ENCODE results near the gene FUT7. TPM values are rescaled to one million over a fixed set of nuclear protein-coding genes. Genes with fewer than 3 reads are reported as not detected.
"Not testable (repeated sequence)": the region's sequence is repeated elsewhere in the genome, so short reads cannot be mapped to it uniquely, and the experiment has no call there.

Gene FUT7
- total and polyA plus RNA-seq, 2 donors, result 0.18 TPM; not detected in 1

GRCh38 chr9:137037035-137037434 lies 5.1 kb upstream of the FUT7 start:
- Histone ChIP-seq H3K4me1 (ENCODE audit: insufficient read depth) (no peaks in the 10 kb centered on the region), H3K4me3 (ENCODE audit: low read depth, low read length) (no peak overlapping the region), H3K27ac (ENCODE audit: low read depth) (no peak overlapping the region), H3K36me3 (ENCODE audit: insufficient read depth) (no peaks in the 10 kb centered on the region)
- WGBS, result 77% methylated on average over 13 of the region's 13 CpGs
- DNase-seq (ENCODE audit: extremely low spot score), result no peak

DNA sequence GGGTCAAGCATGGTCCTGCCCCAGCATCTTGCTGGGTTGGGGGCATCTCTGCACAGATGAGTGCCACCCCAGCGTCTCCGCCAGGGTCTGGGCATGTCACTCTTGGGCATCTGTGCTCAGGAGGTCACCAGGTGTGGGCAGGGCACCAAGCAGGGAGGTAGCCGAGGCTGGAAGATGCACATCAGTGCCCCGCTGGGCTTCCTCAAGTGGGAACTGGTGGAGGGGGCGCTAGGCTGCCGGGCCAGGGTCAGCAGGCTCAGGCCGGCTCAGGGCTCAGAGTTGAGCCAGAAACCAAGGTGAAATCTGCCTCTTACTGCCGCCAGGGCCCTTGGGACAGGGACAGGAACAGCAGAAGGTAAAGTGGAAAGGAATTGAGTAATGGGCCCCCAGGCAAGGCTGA lies 4.0 kb upstream of the FUT7 start:
- Histone ChIP-seq H3K4me3 (ENCODE audit: low read depth, low read length) (no peak overlapping the region), H3K27ac (ENCODE audit: low read depth) (no peak overlapping the region), H3K4me1 (ENCODE audit: insufficient read depth) (no peaks in the 10 kb centered on the region), H3K36me3 (ENCODE audit: insufficient read depth) (no peaks in the 10 kb centered on the region)
- 75% methylated on average over 8 of the region's 8 CpGs for WGBS
- DNase-seq (ENCODE audit: extremely low spot score), result no peak

DNA sequence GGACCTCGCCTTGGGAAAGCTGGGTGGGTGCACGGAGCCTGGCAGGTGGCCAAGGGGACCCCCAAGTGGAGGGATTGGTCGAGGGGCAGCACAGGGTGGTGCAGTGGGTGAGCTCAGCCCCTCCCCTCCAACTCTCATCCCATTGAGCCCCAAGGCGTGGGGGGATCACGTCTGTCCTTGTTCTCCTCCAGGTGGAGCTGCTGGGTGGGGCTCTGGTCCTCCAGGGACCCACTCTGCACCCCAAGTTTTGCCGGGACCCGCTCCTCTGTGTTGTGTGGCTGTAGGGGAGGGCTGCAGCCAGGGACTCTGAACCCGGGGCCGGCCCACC lies 3.6 kb upstream of the FUT7 start:
- no peaks in the 10 kb centered on the region for H3K36me3 ChIP-seq (ENCODE audit: insufficient read depth)
- WGBS, result 25% methylated on average over 9 of the region's 9 CpGs
- no peaks in the 10 kb centered on the region for H3K4me1 ChIP-seq (ENCODE audit: insufficient read depth)
- no peak overlapping the region for H3K27ac ChIP-seq (ENCODE audit: low read depth)
- no peak for DNase-seq (ENCODE audit: extremely low spot score)
- H3K4me3 ChIP-seq (ENCODE audit: low read depth, low read length), result no peak overlapping the region

DNA sequence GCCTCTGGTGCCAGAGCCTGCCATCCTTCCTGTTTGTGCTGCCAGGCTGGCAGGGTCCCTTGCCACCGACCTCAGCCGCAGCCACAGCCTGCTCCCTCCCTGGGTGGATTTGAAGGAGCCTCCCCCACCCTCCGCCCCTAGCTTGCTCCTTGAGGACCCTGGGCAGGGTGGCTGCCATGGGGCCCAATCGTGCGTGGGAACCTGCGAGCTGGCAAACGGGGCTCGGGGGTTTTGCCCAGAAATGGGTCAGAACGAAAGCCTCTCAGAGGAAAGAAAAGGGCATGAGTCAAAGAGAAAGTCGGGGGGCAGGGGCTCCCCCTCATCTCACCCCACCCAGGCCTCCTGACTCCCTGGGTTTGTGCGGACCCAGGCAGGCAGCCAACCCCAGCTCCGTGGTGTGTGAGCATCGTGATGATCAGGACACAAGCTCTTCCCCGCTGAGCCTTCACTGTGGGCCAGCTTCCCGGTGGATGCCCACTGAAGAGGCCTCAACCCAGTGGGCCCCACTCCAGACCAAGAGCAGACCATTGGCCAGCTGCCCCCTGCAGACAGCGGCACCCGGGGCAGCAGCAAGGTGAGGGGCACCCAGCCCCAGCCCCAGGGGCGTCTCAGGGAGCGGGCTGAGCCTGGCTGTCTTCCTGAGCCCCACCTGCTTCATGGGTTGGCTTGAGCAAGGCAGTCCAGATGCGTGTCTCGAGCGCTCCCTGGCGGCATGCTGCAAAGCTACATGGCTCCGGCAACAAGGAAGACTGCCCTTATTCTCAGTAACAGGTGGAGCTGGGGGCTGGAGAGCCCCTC lies 3.0 kb upstream of the FUT7 start:
- DNase-seq (ENCODE audit: extremely low spot score), result peak; percentile 61
- no peak overlapping the region for H3K27ac ChIP-seq (ENCODE audit: low read depth)
- no peaks in the 10 kb centered on the region for H3K36me3 ChIP-seq (ENCODE audit: insufficient read depth)
- H3K4me1 ChIP-seq (ENCODE audit: insufficient read depth), result no peaks in the 10 kb centered on the region
- WGBS, result 19% methylated on average over 24 of the region's 24 CpGs
- H3K4me3 ChIP-seq (ENCODE audit: low read depth, low read length), result no peak overlapping the region

- 50% methylated on average over 15 of the region's 15 CpGs for WGBS
- Histone ChIP-seq H3K27ac (ENCODE audit: low read depth) (no peak overlapping the region), H3K4me1 (ENCODE audit: insufficient read depth) (no peaks in the 10 kb centered on the region), H3K4me3 (ENCODE audit: low read depth, low read length) (no peak overlapping the region), H3K36me3 (ENCODE audit: insufficient read depth) (no peaks in the 10 kb centered on the region)
- DNase-seq (ENCODE audit: extremely low spot score), result no peak
Observed at GRCh38 chr9:137034039-137034708, 2.3 kb upstream of the FUT7 start.

GRCh38 chr9:137033481-137033880 lies 1.6 kb upstream of the FUT7 start:
- not testable (repeated sequence) for DNase-seq (ENCODE audit: extremely low spot score); H3K27ac ChIP-seq (ENCODE audit: low read depth); H3K4me1 ChIP-seq (ENCODE audit: insufficient read depth); H3K36me3 ChIP-seq (ENCODE audit: insufficient read depth); H3K4me3 ChIP-seq (ENCODE audit: low read depth, low read length)
- WGBS, result 92% methylated on average over 5 of the region's 5 CpGs

DNA sequence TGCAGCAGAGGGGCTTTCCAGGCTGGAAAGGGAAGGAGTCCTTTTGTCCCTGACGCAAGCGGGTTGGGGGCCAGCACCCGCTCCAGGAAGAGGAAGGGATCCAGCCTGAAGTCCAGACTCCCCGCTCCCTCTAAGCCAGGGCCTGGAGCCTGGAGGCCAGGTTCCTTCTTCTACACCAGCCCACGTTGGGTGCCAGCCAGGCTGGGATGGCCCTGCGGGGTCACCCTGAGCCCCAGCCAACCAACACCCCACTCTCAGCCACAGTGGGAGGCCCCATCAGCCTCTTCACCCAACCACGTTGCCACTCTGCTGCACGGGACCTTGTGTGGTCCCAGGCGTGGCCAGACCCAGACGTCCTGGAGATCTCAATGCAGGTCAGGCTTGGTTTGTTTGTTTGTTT lies 970 bp upstream of the FUT7 start:
- 80% methylated on average over 10 of the region's 10 CpGs for WGBS
- Histone ChIP-seq H3K4me1 (ENCODE audit: insufficient read depth) (no peaks in the 10 kb centered on the region), H3K4me3 (ENCODE audit: low read depth, low read length) (no peak overlapping the region), H3K27ac (ENCODE audit: low read depth) (no peak overlapping the region), H3K36me3 (ENCODE audit: insufficient read depth) (no peaks in the 10 kb centered on the region)
- no peak for DNase-seq (ENCODE audit: extremely low spot score)

DNA sequence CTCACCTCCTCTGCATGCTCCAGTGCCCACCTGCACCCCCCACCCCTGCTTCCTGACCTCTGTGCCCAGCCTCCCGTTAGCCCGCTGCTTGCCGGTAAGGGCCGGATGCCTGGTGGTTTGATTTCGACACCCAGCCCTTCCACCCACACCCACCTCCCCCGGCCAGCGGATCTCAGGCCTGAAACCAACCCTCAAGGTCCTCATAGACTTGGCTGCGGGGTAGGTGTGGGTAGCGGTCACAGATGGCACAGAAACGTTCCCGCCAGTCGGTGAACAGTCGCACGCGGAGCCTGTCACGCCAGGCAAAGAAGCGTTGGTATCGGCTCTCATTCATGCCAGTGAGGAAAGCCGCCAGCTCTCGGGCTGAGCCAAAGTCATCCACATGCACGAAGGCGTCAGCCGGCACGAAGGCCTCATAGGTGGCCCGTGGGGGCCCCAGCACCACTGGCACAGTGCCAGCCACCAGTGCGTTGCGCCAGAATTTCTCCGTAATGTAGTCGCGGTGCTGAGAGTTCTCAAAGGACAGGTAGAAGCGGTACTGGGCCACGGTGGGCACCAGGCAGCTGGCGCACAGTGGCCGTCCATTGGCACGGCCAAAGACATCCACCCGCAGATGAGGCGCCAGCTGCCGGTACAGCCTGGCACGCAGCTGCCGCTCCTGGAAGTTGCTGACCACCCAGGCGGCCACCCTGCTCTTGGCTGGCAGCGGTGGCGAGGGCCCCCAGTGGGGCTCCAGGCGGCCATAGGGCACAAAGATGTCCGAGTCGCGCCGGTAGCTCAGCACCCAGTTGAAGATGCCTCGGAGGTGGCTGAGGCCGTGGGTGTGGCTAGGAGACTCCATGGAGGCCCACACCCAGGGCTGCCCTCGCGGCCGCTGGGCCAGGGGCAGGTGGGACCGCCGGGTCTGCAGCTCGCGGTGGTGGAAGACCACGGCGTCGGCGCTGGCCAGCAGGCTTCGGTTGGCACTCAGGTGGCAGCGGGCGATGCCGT lies 1.1 kb downstream of the FUT7 start:
- H3K4me1 ChIP-seq (ENCODE audit: insufficient read depth), result no peaks in the 10 kb centered on the region
- 85% methylated on average over 65 of the region's 65 CpGs for WGBS
- H3K4me3 ChIP-seq (ENCODE audit: low read depth, low read length), result no peak overlapping the region
- no peaks in the 10 kb centered on the region for H3K36me3 ChIP-seq (ENCODE audit: insufficient read depth)
- no peak overlapping the region for H3K27ac ChIP-seq (ENCODE audit: low read depth)
- DNase-seq (ENCODE audit: extremely low spot score), result no peak

- Histone ChIP-seq H3K36me3 (ENCODE audit: insufficient read depth) (no peaks in the 10 kb centered on the region), H3K27ac (ENCODE audit: low read depth) (no peak overlapping the region), H3K4me3 (ENCODE audit: low read depth, low read length) (no peak overlapping the region), H3K4me1 (ENCODE audit: insufficient read depth) (no peaks in the 10 kb centered on the region)
- no peak for DNase-seq (ENCODE audit: extremely low spot score)
- WGBS, result 74% methylated on average over 15 of the region's 15 CpGs
Observed at GRCh38 chr9:137030006-137030405, 1.9 kb downstream of the FUT7 start.

DNA sequence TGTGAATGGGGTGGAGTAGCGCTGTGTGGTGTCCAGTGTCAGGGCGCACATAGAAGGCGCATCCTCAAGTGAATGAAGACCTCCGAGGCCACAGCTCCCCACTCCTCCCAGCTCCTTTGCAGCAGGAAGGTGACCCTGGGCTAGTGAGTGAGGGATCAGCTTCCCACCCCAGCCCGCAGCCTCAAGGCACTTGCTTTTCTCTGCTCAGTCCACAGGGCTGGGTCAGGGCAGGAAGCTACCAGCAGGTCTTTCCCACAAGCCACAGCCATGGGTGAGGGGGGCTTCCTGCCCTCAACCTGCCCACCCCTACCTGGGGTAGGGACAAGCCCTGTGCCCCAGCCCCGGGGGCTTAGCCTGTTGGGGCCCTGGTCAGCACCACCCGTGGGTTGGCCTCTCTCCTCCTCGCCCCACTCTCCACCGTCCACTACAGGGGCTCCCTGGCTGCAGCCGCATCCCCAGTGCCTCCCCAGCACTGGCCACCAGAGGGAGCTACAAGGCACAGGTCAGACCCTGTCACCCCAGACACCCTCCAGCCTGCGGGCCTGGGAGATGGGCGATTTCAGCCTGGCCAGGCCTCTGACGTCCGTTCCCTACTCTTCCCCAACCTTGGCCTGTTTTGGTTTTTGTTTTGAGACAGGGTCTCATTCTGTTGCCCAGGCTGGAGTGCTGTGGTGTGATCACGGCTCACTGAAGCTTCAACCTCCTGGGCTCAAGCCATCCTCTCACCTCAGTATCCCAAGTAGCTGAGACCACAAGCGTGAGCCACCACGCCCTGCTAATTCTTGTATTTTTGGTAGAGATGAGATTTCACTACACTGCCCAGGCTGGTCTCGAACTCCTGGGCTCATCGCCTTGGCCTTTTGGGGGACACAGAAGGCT lies 2.6 kb downstream of the FUT7 start:
- WGBS, result 34% methylated on average over 19 of the region's 19 CpGs
- Histone ChIP-seq H3K4me3 (ENCODE audit: low read depth, low read length) (peak overlapping the region; percentile 64), H3K27ac (ENCODE audit: low read depth) (no peak overlapping the region), H3K4me1 (ENCODE audit: insufficient read depth) (no peaks in the 10 kb centered on the region), H3K36me3 (ENCODE audit: insufficient read depth) (no peaks in the 10 kb centered on the region)
- DNase-seq (ENCODE audit: extremely low spot score), result no peak

- Histone ChIP-seq H3K36me3 (ENCODE audit: insufficient read depth) (no peaks in the 10 kb centered on the region), H3K27ac (ENCODE audit: low read depth) (no peak overlapping the region), H3K4me3 (ENCODE audit: low read depth, low read length) (peak overlapping the region; percentile 64), H3K4me1 (ENCODE audit: insufficient read depth) (no peaks in the 10 kb centered on the region)
- under 1% methylated on average over 98 of the region's 98 CpGs for WGBS
- no peak for DNase-seq (ENCODE audit: extremely low spot score)
Observed at GRCh38 chr9:137028263-137029057, 3.4 kb downstream of the FUT7 start.

Measured in urinary bladder (tissue), 4 donors.